Muscle of leg (tissue), 16 donors: ENCODE measurements around the gene SFXN3. TPM values are rescaled to one million over a fixed set of nuclear protein-coding genes. Genes with fewer than 3 reads are reported as not detected.
A peak's percentile ranks its signal among the peaks of the same experiment; 100 is the strongest.

Experiments used
- DNase-seq: peaks from one replicate; pipeline ENCODE4 v3.0.0; 2013
- H3K27ac ChIP-seq: one replicate; pipeline ENCODE4 v1.5.1; 2013; ENCODE audit warnings: mild to moderate bottlenecking, low read length, control low read depth
- H3K27me3 ChIP-seq: one replicate; pipeline ENCODE4 v1.6.1; 2013; ENCODE audit warnings: low read length; ENCODE audit not compliant: control insufficient read depth, insufficient read depth
- H3K36me3 ChIP-seq: one replicate; pipeline ENCODE4 v1.6.1; 2013; ENCODE audit warnings: low read length; ENCODE audit not compliant: control insufficient read depth, insufficient read depth
- H3K4me1 ChIP-seq: one replicate; pipeline ENCODE4 v1.6.1; 2013; ENCODE audit warnings: low read length; ENCODE audit not compliant: control insufficient read depth, insufficient read depth
- H3K4me3 ChIP-seq: one replicate; pipeline ENCODE4 v1.5.1; 2013; ENCODE audit warnings: low read length, control low read depth
- H3K9me3 ChIP-seq: replicated peaks from 2 replicates; pipeline ENCODE4 v1.6.1; 2013; ENCODE audit warnings: low read depth, low read length; ENCODE audit not compliant: control insufficient read depth
- WGBS: methylation state at CpG from one replicate; pipeline ENCODE4 v1.1.5; 2013; ENCODE audit warnings: missing lambda C conversion rate; ENCODE audit not compliant: insufficient coverage; 5-methylcytosine and 5-hydroxymethylcytosine counted together
- long read RNA-seq, 11 donors: transcript quantifications; one replicate each; lab custom pipeline, GENCODE V29; 2026
- polyA plus RNA-seq, 8 donors: library from polyadenylated mRNA; unstranded; fragments of 120-200 nt; gene quantifications; one replicate each; pipeline versions ENCODE4 v1.2.1 to v1.2.3, GENCODE V29; 2013; ENCODE audit warnings: inconsistent platforms in 1 of 8, low replicate concordance in 1 of 8; ENCODE audit not compliant: insufficient read length in 8 of 8, insufficient read depth in 1 of 8
- total RNA-seq: library from RNA; stranded (reverse); fragments of 120-200 nt; gene quantifications from one replicate; pipeline ENCODE4 v1.2.4, GENCODE V29; 2013

Gene SFXN3
- total RNA-seq = 27.8 TPM
- polyA plus RNA-seq = 10 to 100 TPM; 18.8 to 37.2 (median 22.1) TPM
- long read RNA-seq, donor 1 = 0 reads
- long read RNA-seq, donor 2 = 0 reads
- long read RNA-seq, donor 3, partial matches to known transcripts = 22 of 22 reads
- long read RNA-seq, donor 3, other reads (novel, unspliced or antisense) = 0 of 22 reads
- long read RNA-seq, donor 4, partial matches to known transcripts = 0 of 1 reads
- long read RNA-seq, donor 4, other reads (novel, unspliced or antisense) = 0 of 1 reads
- long read RNA-seq, donor 5, partial matches to known transcripts = 0 of 2 reads
- long read RNA-seq, donor 5, other reads (novel, unspliced or antisense) = 0 of 2 reads
- long read RNA-seq, donor 6 = 0 reads
- long read RNA-seq, donor 7 = 0 reads
- long read RNA-seq, donor 8, partial matches to known transcripts = 17 of 18 reads
- long read RNA-seq, donor 8, other reads (novel, unspliced or antisense) = 0 of 18 reads
- long read RNA-seq, donor 9 = 0 reads
- long read RNA-seq, donor 10, partial matches to known transcripts = 0 of 1 reads
- long read RNA-seq, donor 10, other reads (novel, unspliced or antisense) = 0 of 1 reads
- long read RNA-seq, donor 11 = 0 reads

- Histone ChIP-seq H3K27ac (peak within 1 kb of the TSS; percentile 97), H3K27me3 (peaks cover 18% of the 10 kb centered on the region), H3K36me3 (peaks cover 15% of the 10 kb centered on the region), H3K4me3 (peak within 1 kb of the TSS; percentile 84), H3K9me3 (no peaks in the 10 kb centered on the region), H3K4me1 (peaks cover 58% of the 10 kb centered on the region)
- DNase-seq = peak; percentile 97
- WGBS = under 1% methylated on average over 29 of the region's 38 CpGs
Measured at GRCh38 chr10:101031128-101031795, at the start of gene SFXN3, which contains the start of gene PDZD7. Gene SFXN3, plus strand, starts transcription at chr10:101031234. Its CDS starts 3,461 bp downstream, at chr10:101034695. Gene PDZD7, minus strand, starts transcription at chr10:101031129. Its CDS starts 910 bp downstream, at chr10:101030219.

GRCh38 chr10:100982916-100983830 lies 47.9 kb upstream of the SFXN3 start:
- DNase-seq = no peak
- peaks cover 16% of the 10 kb centered on the region for H3K4me1 ChIP-seq
- H3K27me3 ChIP-seq = no peaks in the 10 kb centered on the region
- no peaks in the 10 kb centered on the region for H3K9me3 ChIP-seq
- 90% methylated on average over 17 of the region's 24 CpGs for WGBS
- H3K36me3 ChIP-seq = peaks cover 66% of the 10 kb centered on the region
- no peak overlapping the region for H3K4me3 ChIP-seq
- no peak overlapping the region for H3K27ac ChIP-seq

- Histone ChIP-seq H3K4me3 (no peak overlapping the region), H3K9me3 (no peaks in the 10 kb centered on the region), H3K27ac (no peak overlapping the region), H3K36me3 (peaks cover 62% of the 10 kb centered on the region), H3K27me3 (no peaks in the 10 kb centered on the region), H3K4me1 (peaks cover 20% of the 10 kb centered on the region)
- 82% methylated on average over 10 of the region's 13 CpGs for WGBS
- no peak for DNase-seq
Measured at GRCh38 chr10:100983868-100984671, 47.0 kb upstream of the SFXN3 start.

DNA sequence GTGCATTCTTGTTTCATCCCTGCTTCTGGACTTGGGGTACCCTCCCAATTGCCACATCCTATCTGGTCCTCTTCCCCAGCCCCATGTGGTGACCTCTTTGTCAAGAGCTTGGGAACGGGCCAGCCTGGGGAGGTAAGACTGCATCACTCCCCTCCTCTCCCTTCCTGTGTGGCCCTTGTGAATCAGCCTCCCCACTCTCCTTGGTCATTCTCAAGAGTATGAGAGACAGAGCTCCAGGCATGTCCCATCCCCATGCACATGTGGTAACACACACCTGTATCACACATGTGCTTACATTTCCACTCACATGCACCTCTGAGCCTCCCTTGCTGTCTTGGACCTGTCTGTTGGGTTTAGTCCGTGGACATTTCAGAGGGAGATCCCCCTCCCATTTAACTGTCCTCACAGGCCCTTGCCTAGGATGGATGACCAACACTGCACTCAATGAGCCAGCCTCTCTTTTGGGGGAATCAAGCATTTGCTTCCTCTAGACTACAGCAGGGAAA lies 46.3 kb upstream of the SFXN3 start:
- Histone ChIP-seq H3K27me3 (no peaks in the 10 kb centered on the region), H3K9me3 (no peaks in the 10 kb centered on the region), H3K4me3 (no peak overlapping the region), H3K27ac (no peak overlapping the region), H3K36me3 (peaks cover 67% of the 10 kb centered on the region), H3K4me1 (peaks cover 20% of the 10 kb centered on the region)
- WGBS = 69% methylated on average over 1 of the region's 2 CpGs
- DNase-seq = no peak

- peaks cover 66% of the 10 kb centered on the region for H3K36me3 ChIP-seq
- no peaks in the 10 kb centered on the region for H3K27me3 ChIP-seq
- WGBS = 43% methylated on average over 1 of the region's 5 CpGs
- H3K4me3 ChIP-seq = no peak overlapping the region
- H3K27ac ChIP-seq = no peak overlapping the region
- H3K9me3 ChIP-seq = no peaks in the 10 kb centered on the region
- H3K4me1 ChIP-seq = peaks cover 20% of the 10 kb centered on the region
- no peak for DNase-seq
Measured at GRCh38 chr10:100985336-100985735, 45.7 kb upstream of the SFXN3 start.

DNA sequence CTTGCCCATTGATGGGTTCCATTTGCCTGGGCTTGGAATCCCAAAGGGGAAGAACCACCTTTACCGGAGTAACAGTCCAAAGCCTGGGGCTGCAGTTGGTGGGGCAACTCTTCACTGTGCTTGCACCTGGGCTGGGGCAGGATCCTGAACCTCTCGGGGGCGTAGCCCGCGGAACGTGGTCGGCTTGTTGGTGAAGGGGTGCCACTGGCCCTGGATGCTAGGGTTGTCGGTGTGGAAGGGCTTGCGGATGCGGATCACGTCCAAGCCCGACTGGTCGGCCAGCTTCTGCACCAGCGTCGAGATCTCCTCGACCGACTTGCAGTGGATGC lies 44.4 kb upstream of the SFXN3 start:
- Histone ChIP-seq H3K4me3 (peak overlapping the region; percentile 84), H3K27ac (no peak overlapping the region), H3K4me1 (peaks cover 20% of the 10 kb centered on the region), H3K9me3 (no peaks in the 10 kb centered on the region), H3K27me3 (no peaks in the 10 kb centered on the region), H3K36me3 (peaks cover 68% of the 10 kb centered on the region)
- WGBS = 16% methylated on average over 17 of the region's 17 CpGs
- DNase-seq = no peak

GRCh38 chr10:100986952-100987684 lies 43.9 kb upstream of the SFXN3 start, which contains the start of the genes MRPL43 and TWNK:
Gene MRPL43, minus strand, starts transcription at chr10:100987497. Its CDS starts 54 bp downstream, at chr10:100987443.
Gene TWNK, plus strand, starts transcription at chr10:100987543. Its CDS starts 668 bp downstream, at chr10:100988211.
- Histone ChIP-seq H3K27ac (peak within 1 kb of the TSS; percentile 40), H3K4me3 (peak within 1 kb of the TSS; percentile 84), H3K9me3 (no peaks in the 10 kb centered on the region), H3K4me1 (peaks cover 20% of the 10 kb centered on the region), H3K27me3 (no peaks in the 10 kb centered on the region), H3K36me3 (peaks cover 64% of the 10 kb centered on the region)
- peak; percentile 91 for DNase-seq
- WGBS = under 1% methylated on average over 74 of the region's 75 CpGs

DNA sequence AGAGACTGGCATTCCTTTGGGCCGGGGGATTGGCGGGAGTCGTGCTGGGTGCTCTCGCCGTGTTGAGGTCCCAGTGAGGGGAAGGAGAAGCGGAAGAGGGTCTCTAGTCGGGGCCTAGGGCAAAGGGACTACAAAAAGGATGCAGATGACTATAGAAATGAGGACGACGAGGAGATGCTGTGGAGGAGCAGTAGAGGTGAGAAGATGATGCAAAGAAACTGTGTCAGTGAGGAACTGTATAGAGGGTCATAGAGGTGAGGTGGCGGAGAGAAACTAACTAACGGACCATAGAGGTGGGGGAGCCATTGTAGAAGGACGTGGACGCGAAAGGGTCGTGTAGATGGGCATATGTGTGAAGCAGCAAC lies 43.4 kb upstream of the SFXN3 start:
- WGBS = under 1% methylated on average over 15 of the region's 15 CpGs
- Histone ChIP-seq H3K9me3 (no peaks in the 10 kb centered on the region), H3K27ac (peak overlapping the region; percentile 40), H3K27me3 (no peaks in the 10 kb centered on the region), H3K36me3 (peaks cover 61% of the 10 kb centered on the region), H3K4me1 (peaks cover 20% of the 10 kb centered on the region), H3K4me3 (peak overlapping the region; percentile 84)
- no peak for DNase-seq
